Activated T-cell treated with anti-CD3 and anti-CD28 coated beads for 1 hour (primary cell): ENCODE measurements around the gene PALLD.

Source experiments
- DNase-seq: peaks from one replicate; pipeline ENCODE4 v3.0.0-alpha.2; 2020; ENCODE audit warnings: low read depth

The PALLD gene

GRCh38 chr4:168831919-168832762 is 335.3 kb downstream of the PALLD start:
- DNase-seq = peak; percentile 36

DNA sequence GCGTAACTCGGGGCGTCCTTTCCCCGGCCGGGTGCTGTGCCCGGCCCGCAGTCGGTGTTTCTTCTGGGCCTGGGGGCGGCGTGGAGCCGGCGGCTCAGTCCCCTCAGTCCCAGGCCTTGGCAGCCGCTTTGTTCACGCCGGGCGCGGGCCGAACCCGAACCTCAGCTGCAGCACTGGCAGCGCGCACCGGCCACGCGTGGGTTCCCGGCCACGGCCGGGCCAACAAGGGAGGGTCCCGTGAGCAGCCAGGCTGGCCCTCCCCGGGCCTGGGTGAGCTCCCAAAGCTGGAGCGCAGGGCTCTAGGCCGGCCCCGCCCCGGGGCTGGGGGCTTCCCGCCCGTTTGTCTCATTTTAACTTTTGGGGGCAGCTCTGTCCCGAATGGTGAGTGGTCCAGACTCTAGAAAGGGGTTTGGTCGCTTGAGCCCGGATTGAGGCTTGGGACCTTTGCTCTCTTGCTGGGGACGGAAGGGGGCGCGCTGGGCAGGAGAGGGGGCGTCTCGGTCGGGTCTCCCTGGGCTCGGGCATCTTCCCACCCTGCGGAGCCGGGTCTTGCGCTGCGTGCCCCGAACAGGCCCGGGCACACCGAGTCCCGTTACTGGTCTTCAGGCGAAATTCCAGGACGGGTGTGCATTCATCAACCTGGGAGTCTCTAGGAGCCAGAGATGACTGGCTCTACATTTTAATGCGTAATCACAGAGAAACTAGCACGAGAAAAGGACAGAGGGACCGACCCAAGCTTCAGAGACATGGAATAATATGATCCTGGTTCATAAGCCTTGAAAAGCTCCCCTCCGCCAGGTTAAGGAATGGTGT is 336.1 kb downstream of the PALLD start:
- DNase-seq = no peak

- DNase-seq = no peak
Observed at GRCh38 chr4:168833881-168834280, 337.0 kb downstream of the PALLD start.

- no peak for DNase-seq
Observed at GRCh38 chr4:168835880-168836454, 339.1 kb downstream of the PALLD start.

GRCh38 chr4:168836490-168836889 is 339.6 kb downstream of the PALLD start:
- no peak for DNase-seq

DNA sequence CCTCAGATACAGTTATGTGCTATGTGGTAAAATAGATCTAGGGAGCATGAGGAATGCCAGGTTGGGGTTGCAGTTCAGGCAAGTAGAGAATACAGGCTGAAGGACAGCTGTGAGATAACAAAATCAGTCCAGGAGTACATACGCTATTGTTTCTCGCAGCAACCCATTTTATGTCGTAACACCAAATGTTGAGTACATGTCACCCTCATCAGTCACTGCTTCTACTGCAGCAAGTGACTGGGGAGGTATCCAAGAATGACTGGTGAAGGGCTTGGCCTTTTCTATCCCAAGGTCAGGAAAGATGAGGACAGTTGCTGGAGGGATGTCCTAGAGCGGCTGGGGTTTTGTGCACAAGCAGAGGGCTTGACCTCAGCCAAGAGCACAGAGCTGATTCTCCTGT is 341.1 kb downstream of the PALLD start:
- DNase-seq = no peak

GRCh38 chr4:168839758-168840391 is 343.0 kb downstream of the PALLD start:
- DNase-seq = no peak

- DNase-seq = no peak
Observed at GRCh38 chr4:168840392-168840763, 343.5 kb downstream of the PALLD start.

- DNase-seq = no peak
Observed at GRCh38 chr4:168841000-168841671, 344.3 kb downstream of the PALLD start.

DNA sequence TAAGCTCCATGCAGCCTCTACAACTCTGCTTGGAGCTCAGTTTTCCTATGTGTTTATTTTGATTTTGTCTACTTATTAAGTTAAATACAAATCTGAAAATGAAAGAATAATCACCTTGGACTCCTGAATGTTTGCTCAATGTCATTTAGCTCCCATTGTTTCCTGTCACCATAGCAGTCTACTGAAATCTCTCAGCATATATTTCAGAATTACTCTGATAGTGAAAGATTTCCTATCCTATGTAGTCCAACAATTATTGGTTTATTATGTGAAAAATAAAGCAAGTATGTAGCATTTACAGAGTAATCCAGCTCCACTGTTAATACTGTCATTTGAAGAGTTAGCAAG is 344.8 kb downstream of the PALLD start:
- DNase-seq = no peak

- no peak for DNase-seq
Observed at GRCh38 chr4:168842186-168842585, 345.3 kb downstream of the PALLD start.

- DNase-seq = no peak
Observed at GRCh38 chr4:168843635-168844034, 346.8 kb downstream of the PALLD start.

DNA sequence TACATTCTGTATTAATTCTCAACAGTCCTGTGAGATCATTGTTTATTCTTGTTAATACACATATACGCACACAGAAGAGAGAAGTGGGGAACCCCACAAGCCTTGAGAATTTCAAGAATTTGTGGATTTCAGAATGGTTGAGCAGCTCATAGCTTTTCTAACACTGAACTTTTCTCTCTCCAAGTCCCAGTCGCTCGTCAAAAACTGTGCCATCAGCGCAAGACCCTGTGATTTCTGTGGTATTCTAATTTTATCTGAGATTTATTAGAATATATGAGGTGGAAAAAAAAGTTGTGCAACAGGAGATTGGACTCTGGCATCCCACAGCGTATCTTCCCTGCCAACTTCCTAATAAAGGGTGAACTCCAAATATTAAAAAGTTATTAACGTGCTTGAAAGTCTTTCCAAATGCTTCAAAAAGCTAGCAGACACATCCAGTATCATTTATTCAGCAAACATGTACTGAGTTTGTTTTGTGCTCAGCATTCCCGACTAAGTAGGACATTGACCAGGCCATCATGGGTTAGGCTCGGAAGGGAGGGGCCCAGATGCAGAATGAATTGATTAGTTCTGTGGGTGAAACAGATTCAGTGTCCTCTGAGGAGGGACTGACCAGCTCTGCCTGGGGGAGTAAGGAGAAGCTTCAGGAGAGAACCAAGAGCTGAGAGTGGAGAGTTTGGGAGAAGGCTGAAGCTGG is 347.6 kb downstream of the PALLD start:
- DNase-seq = no peak

DNA sequence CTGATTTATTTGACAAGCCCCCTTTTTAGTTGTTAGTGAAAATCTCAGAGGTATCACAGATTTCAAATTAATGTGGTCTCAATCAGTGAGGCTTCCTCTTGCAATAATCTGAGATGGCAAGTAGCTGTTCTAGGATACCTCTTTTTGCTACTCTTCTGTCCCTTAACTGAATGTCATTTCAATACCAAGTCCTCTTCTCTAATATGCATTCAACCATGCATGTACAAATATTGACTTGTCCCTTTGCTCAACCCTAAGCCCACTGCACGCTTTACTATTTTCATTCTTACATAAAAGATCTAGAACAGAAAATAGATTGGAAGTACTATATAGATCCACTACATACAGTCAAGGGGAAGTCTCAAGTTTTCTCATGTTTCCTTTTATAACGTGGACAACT is 349.0 kb downstream of the PALLD start:
- no peak for DNase-seq

DNA sequence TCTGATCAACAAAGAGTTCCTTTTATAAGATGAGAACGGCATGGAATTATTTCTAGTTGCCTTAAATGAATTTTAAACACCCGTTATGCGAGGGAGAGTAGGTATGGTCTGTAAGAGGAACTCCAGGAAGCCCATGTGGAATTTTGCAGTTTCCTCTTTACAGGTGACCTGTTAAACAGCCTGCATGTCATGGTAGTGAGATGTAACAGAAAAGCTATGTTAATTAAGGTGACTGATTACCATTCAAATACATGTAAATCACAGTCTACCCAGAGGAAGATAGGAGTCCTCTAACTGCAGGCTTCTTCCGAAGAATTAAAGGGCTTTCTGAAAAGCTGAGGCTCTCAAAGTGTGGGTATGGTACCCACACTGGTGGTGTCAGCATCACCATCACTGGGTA is 349.6 kb downstream of the PALLD start:
- no peak for DNase-seq

DNA sequence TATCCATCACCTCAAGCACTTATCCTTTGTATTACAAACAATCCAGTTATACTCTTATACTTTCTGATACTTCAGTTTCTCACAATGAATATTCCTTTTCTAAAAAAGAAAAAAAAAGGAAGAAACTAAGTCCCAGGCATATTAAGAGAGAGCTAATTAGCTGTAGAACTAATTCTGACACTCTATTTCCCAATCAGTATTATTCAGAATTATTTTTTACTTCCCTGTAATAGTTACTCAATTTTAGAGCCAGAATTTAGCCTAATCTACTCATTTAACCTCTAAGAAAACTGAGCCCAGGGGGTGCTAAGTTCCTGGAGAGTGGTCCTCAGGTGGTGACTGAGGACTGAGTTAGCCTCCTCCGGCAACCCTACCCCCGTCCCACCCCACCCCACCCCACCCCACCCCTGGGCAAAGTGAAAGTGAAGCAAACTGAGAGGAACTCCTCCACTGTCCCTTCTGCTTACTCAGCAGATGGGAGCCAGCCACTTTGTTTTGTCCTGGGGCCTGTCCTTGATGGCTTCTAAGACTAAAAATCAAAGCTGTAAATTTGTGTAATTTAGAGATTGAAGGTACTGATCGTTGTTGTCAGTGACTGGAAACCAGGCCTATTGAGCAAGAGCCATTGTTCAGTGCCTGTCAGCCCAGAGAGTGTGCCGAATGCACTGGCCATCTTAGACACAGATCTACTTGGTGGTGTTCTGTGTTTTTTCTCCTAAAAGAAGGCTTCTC is 351.1 kb downstream of the PALLD start:
- no peak for DNase-seq

GRCh38 chr4:168849030-168849675 is 352.3 kb downstream of the PALLD start:
- DNase-seq = no peak

GRCh38 chr4:168849997-168850396 is 353.1 kb downstream of the PALLD start:
- DNase-seq = no peak

DNA sequence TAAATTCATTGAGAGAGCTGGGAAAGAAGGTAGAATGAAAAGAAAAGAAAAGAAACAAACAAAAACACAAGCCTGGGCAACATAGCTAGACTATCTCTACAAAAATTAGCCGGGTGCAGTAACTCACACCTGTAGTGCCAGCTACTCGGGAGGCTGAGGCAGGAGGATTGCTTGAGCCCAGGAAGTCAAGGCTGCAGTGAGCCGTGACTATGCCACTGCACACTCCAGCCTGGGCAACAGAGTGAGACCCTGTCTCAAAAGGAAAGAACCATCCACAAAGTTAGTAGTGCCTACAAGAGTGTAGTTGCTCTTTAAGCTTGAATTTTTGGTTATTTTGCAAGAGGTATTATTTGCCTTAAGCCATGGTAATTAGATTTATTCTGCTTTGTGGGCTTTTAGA is 355.5 kb downstream of the PALLD start:
- DNase-seq = no peak
